ENCODE measurements around the gene GRID2IP. TPM values are rescaled to one million over a fixed set of nuclear protein-coding genes. Genes with fewer than 3 reads are reported as not detected.

GRID2IP gene
- total RNA-seq, 4 donors from 2014 or later, result 0.13 TPM; not detected in 3

DNA sequence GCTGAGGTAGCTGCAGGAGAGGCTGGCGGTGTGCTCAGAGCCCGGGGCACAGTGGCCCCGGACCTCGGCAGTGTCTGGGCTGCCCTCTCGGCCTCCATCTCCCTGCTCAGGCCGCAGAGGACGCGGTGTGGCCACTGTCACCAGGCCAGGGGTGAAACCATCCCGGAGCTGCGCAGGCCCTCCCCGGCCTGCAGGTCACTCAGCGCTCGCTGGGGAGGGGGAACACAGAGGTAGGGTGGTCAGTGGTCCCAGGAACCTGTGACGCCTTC is 53.7 kb downstream of the GRID2IP start:
- in situ Hi-C loops (cut with MboI; ENCODE audit: low sequenced_read_pairs in 4 of 4) (no loop called here), intact Hi-C loops (cut with DNase I; ENCODE audit: low total_unique reads) (no loop called here)
- Histone ChIP-seq H3K27ac (no peak overlapping the region), H3K27me3 (no peaks in the 10 kb centered on the region), H3K4me1 (no peaks in the 10 kb centered on the region), H3K4me3 (no peak overlapping the region), H3K9me3 (no peaks in the 10 kb centered on the region), H3K36me3 (no peaks in the 10 kb centered on the region)
- DNase-seq (no peak), ATAC-seq (no peak)
- TF ChIP-seq, protein P1, sequence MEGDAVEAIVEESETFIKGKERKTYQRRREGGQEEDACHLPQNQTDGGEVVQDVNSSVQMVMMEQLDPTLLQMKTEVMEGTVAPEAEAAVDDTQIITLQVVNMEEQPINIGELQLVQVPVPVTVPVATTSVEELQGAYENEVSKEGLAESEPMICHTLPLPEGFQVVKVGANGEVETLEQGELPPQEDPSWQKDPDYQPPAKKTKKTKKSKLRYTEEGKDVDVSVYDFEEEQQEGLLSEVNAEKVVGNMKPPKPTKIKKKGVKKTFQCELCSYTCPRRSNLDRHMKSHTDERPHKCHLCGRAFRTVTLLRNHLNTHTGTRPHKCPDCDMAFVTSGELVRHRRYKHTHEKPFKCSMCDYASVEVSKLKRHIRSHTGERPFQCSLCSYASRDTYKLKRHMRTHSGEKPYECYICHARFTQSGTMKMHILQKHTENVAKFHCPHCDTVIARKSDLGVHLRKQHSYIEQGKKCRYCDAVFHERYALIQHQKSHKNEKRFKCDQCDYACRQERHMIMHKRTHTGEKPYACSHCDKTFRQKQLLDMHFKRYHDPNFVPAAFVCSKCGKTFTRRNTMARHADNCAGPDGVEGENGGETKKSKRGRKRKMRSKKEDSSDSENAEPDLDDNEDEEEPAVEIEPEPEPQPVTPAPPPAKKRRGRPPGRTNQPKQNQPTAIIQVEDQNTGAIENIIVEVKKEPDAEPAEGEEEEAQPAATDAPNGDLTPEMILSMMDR (IDR thresholded peaks at IDR 0.05 in 4 of 5, conservative IDR thresholded peaks at IDR 0.05 in 1 of 5), result no peak
- TF ChIP-seq POLR2A (IDR thresholded peaks at IDR 0.05), result no peak

GRCh38 chr7:6496842-6497636 is 54.2 kb downstream of the GRID2IP start:
- no peaks in the 10 kb centered on the region for H3K36me3 ChIP-seq
- no peak overlapping the region for H3K27ac ChIP-seq
- H3K4me3 ChIP-seq, result no peak overlapping the region
- ATAC-seq, result no peak
- no peaks in the 10 kb centered on the region for H3K27me3 ChIP-seq
- intact Hi-C loops (cut with DNase I; ENCODE audit: low total_unique reads), result no loop called here
- H3K9me3 ChIP-seq, result no peaks in the 10 kb centered on the region
- in situ Hi-C loops (cut with MboI; ENCODE audit: low sequenced_read_pairs in 4 of 4), result no loop called here
- H3K4me1 ChIP-seq, result no peaks in the 10 kb centered on the region
- TF ChIP-seq, protein P1 (IDR thresholded peaks at IDR 0.05 in 4 of 5, conservative IDR thresholded peaks at IDR 0.05 in 1 of 5), result no peak
- TF ChIP-seq POLR2A (IDR thresholded peaks at IDR 0.05), result no peak
- no peak for DNase-seq

DNA sequence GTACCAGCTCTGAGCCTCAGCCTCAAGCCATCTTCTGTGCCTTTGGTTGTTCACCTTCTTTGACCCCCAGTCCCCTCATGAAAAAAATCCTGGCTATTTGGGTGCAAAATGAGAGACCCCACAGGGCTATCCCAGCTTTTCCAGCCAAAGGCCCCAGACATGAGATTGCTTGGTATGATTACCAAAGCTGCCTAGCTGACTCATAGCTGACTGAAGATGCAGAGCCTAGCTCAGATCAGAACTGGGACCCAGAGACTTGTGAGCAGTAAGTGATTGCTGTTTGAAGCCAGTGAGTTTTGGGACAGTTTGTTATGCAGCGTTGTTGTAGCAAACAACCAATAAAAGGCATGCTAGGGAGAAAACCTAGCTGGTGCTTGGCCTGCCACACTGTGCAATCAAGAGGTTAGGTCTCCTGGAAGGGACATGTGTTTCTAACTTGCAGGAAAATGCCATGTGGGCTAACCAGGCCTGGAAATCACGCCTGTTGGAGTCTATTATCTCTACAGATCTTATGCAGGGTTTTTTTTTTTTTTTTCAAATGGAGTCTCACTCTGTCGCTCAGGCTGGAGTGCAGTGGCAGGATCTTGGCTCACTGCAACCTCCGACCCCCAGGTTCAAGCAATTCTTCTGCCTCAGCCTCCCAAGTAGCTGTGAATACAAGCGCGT is 55.5 kb downstream of the GRID2IP start:
- intact Hi-C loops (cut with DNase I; ENCODE audit: low total_unique reads) (no loop called here), in situ Hi-C loops (cut with MboI; ENCODE audit: low sequenced_read_pairs in 4 of 4) (no loop called here)
- Histone ChIP-seq H3K9me3 (no peaks in the 10 kb centered on the region), H3K27ac (no peak overlapping the region), H3K4me1 (no peaks in the 10 kb centered on the region), H3K36me3 (no peaks in the 10 kb centered on the region), H3K27me3 (no peaks in the 10 kb centered on the region), H3K4me3 (no peak overlapping the region)
- DNase-seq (no peak), ATAC-seq (no peak)
- TF ChIP-seq, protein P1 (IDR thresholded peaks at IDR 0.05 in 4 of 5, conservative IDR thresholded peaks at IDR 0.05 in 1 of 5), result no peak
- TF ChIP-seq POLR2A (IDR thresholded peaks at IDR 0.05), result no peak

- ATAC-seq, result no peak
- no peak overlapping the region for H3K4me3 ChIP-seq
- H3K27ac ChIP-seq, result no peak overlapping the region
- TF ChIP-seq, protein P1 (IDR thresholded peaks at IDR 0.05 in 4 of 5, conservative IDR thresholded peaks at IDR 0.05 in 1 of 5), result no peak
- TF ChIP-seq POLR2A (IDR thresholded peaks at IDR 0.05), result no peak
- H3K36me3 ChIP-seq, result no peaks in the 10 kb centered on the region
- no peak for DNase-seq
- no peaks in the 10 kb centered on the region for H3K4me1 ChIP-seq
- no peaks in the 10 kb centered on the region for H3K9me3 ChIP-seq
- no peaks in the 10 kb centered on the region for H3K27me3 ChIP-seq
- in situ Hi-C loops (cut with MboI; ENCODE audit: low sequenced_read_pairs in 4 of 4), result no loop called here
- intact Hi-C loops (cut with DNase I; ENCODE audit: low total_unique reads), result no loop called here
Measured at GRCh38 chr7:6494365-6494764, 56.9 kb downstream of the GRID2IP start.
